Neural progenitor cell (in vitro differentiated cells): ENCODE data around the gene HOXA2. TPM values are rescaled to one million over a fixed set of nuclear protein-coding genes. Genes with fewer than 3 reads are reported as not detected.

Source experiments
- DNase-seq: peaks from one replicate; pipeline ENCODE4 v3.0.0-alpha.2; 2016; ENCODE audit warnings: low spot score
- H2AFZ ChIP-seq: fragments of 200-600 bp; sonication (generic); replicated peaks from 2 replicates; pipeline ENCODE4 v1.6.1; 2016; ENCODE audit warnings: antibody characterized with exemption
- H3F3A ChIP-seq: fragments of 200-600 bp; sonication (generic); 2 replicates; pipeline ENCODE4 v1.6.1; 2016; ENCODE audit warnings: antibody characterized with exemption, low read depth
- H3K27ac ChIP-seq: fragments of 200-600 bp; sonication (generic); 2 replicates; pipeline ENCODE4 v1.5.1; 2016; ENCODE audit warnings: mild to moderate bottlenecking
- H3K27me3 ChIP-seq: fragments of 200-600 bp; sonication (generic); 2 replicates; pipeline ENCODE4 v1.6.1; 2016; ENCODE audit warnings: mild to moderate bottlenecking, moderate library complexity
- H3K36me3 ChIP-seq: fragments of 200-600 bp; sonication (generic); 2 replicates; pipeline ENCODE4 v1.5.1; 2016
- H3K4me1 ChIP-seq: fragments of 200-600 bp; sonication (generic); 2 replicates; pipeline ENCODE4 v1.6.1; 2016; ENCODE audit warnings: mixed run types
- H3K4me2 ChIP-seq: fragments of 200-600 bp; sonication (generic); 2 replicates; pipeline ENCODE4 v1.6.1; 2016
- H3K4me3 ChIP-seq: fragments of 200-600 bp; sonication (generic); 2 replicates; pipeline ENCODE4 v1.5.1; 2016
- H3K79me2 ChIP-seq: fragments of 200-600 bp; sonication (generic); 2 replicates; pipeline ENCODE4 v1.6.1; 2016; ENCODE audit warnings: low read depth
- H3K9ac ChIP-seq: fragments of 200-600 bp; sonication (generic); 2 replicates; pipeline ENCODE4 v1.6.1; 2016
- H3K9me3 ChIP-seq: fragments of 200-600 bp; sonication (generic); 2 replicates; pipeline ENCODE4 v1.5.1; 2016; ENCODE audit warnings: low read depth
- H4K20me1 ChIP-seq: fragments of 200-600 bp; sonication (generic); 2 replicates; pipeline ENCODE4 v1.6.1; 2016; ENCODE audit warnings: low read depth
- H3K27ac Mint-ChIP-seq: 3 replicates; pipeline ENCODE4 v1.8.0; 2021; ENCODE audit warnings: mixed read lengths
- H3K27me3 Mint-ChIP-seq: 2 replicates; pipeline ENCODE4 v1.8.0; 2022; ENCODE audit warnings: low read depth, mild to moderate bottlenecking, inconsistent platforms, moderate library complexity, mixed read lengths; ENCODE audit not compliant: insufficient read depth
- H3K36me3 Mint-ChIP-seq: 3 replicates; pipeline ENCODE4 v1.8.0; 2021; ENCODE audit warnings: mixed read lengths
- H3K4me1 Mint-ChIP-seq: 3 replicates; pipeline ENCODE4 v1.8.0; 2021; ENCODE audit warnings: mixed read lengths
- H3K4me3 Mint-ChIP-seq: 3 replicates; pipeline ENCODE4 v1.8.0; 2021; ENCODE audit warnings: mild to moderate bottlenecking, moderate library complexity, mixed read lengths
- H3K9me3 Mint-ChIP-seq: 3 replicates; pipeline ENCODE4 v1.8.0; 2020; ENCODE audit warnings: mixed read lengths
- CTCF ChIP-seq: fragments of 200-600 bp; sonication (generic); IDR thresholded peaks from 2 replicates; pipeline ENCODE4 v1.5.1; 2017; ENCODE audit warnings: antibody characterized with exemption, mild to moderate bottlenecking
- EZH2 ChIP-seq: fragments of 200-600 bp; sonication (generic); IDR thresholded peaks from 2 replicates; pipeline ENCODE4 v1.6.1; 2017; ENCODE audit warnings: antibody characterized with exemption, mild to moderate bottlenecking, moderate library complexity
- EZH2phosphoT487 ChIP-seq: fragments of 200-600 bp; sonication (generic); IDR thresholded peaks from 2 replicates; pipeline ENCODE4 v1.6.1; 2017; ENCODE audit warnings: antibody characterized with exemption
- small RNA-seq: library from RNA; depleted of rRNA; stranded (forward); fragments of <200 nt; gene quantifications from one replicate; pipeline ENCODE3, GENCODE V24; 2015
- total RNA-seq: library from RNA; depleted of rRNA; stranded (reverse); fragments of >200 nt; gene quantifications from 2 replicates; pipeline ENCODE4 v1.2.3, GENCODE V29; 2015; ENCODE audit warnings: low replicate concordance

The HOXA2 gene
- total RNA-seq, 1 donor from 2014 or later = not detected

DNA sequence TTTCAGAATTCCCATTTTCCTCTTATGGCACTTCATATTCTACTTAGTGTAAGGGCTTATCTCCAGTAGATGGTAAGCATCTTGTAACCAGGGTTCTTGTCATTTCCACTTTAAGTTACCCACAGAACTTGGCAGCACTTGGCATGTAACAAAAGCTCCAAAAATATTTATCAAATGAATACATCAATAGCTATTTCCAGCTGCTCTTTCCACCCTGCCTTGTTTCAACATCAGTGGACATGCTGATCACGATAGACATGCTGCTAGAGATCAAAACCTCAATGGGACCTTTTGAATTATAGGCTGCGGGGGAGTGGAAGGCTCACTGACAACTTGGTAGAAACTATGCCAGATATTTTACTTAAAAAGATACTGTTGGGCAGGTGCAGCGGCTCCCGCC is 39.5 kb downstream of the HOXA2 start:
- Mint-ChIP-seq H3K27me3 (no peaks in the 10 kb centered on the region), H3K9me3 (no peaks in the 10 kb centered on the region), H3K4me3 (no peak overlapping the region), H3K27ac (no peak overlapping the region), H3K4me1 (no peaks in the 10 kb centered on the region), H3K36me3 (no peaks in the 10 kb centered on the region)
- Histone ChIP-seq H3K9me3 (no peaks in the 10 kb centered on the region), H3K79me2 (no peaks in the 10 kb centered on the region), H3K36me3 (no peaks in the 10 kb centered on the region), H3K4me1 (no peaks in the 10 kb centered on the region), H3K9ac (no peak overlapping the region), H4K20me1 (no peaks in the 10 kb centered on the region), H3K4me2 (no peak overlapping the region), H2AFZ (no peak overlapping the region), H3K4me3 (no peak overlapping the region), H3K27ac (no peak overlapping the region), H3K27me3 (peaks cover 12% of the 10 kb centered on the region), H3F3A (no peaks in the 10 kb centered on the region)
- no peak for DNase-seq
- TF ChIP-seq EZH2phosphoT487 = no peak
- TF ChIP-seq CTCF = no peak

DNA sequence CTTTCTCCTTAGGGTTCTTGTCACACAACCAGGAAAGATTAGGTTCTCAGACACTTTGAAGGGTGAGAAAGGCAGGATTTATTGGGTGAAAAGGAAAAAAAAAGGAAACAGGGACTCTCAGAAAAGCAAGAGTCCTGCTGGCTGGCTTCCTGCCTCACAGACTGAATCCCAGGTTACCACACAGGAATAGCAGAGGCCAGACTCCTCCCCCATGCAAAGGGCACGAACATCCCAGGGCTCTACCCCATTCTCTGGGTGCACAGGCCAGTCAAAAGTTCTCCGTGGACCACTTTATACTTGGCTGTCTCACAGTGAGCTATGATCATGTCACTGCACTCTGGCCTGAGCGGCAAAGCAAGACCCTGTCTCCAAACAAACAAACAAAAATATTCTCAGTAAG is 49.3 kb downstream of the HOXA2 start:
- no peak for DNase-seq
- no peak overlapping the region for H3K9ac ChIP-seq
- no peak for TF ChIP-seq CTCF
- no peak for TF ChIP-seq EZH2phosphoT487
- no peak for TF ChIP-seq EZH2
- H3K9me3 Mint-ChIP-seq = no peaks in the 10 kb centered on the region
- no peaks in the 10 kb centered on the region for H3K9me3 ChIP-seq
- no peak overlapping the region for H3K4me2 ChIP-seq
- no peaks in the 10 kb centered on the region for H3K4me1 ChIP-seq
- H4K20me1 ChIP-seq = no peaks in the 10 kb centered on the region
- no peaks in the 10 kb centered on the region for H3K27me3 Mint-ChIP-seq
- peak overlapping the region; percentile 41 for H2AFZ ChIP-seq
- no peaks in the 10 kb centered on the region for H3K36me3 ChIP-seq
- H3K4me3 ChIP-seq = no peak overlapping the region
- H3F3A ChIP-seq = no peaks in the 10 kb centered on the region
- H3K4me3 Mint-ChIP-seq = no peak overlapping the region
- no peaks in the 10 kb centered on the region for H3K79me2 ChIP-seq
- no peak overlapping the region for H3K27ac ChIP-seq
- peaks cover 4% of the 10 kb centered on the region for H3K4me1 Mint-ChIP-seq
- no peaks in the 10 kb centered on the region for H3K27me3 ChIP-seq
- H3K27ac Mint-ChIP-seq = no peak overlapping the region
- H3K36me3 Mint-ChIP-seq = no peaks in the 10 kb centered on the region

DNA sequence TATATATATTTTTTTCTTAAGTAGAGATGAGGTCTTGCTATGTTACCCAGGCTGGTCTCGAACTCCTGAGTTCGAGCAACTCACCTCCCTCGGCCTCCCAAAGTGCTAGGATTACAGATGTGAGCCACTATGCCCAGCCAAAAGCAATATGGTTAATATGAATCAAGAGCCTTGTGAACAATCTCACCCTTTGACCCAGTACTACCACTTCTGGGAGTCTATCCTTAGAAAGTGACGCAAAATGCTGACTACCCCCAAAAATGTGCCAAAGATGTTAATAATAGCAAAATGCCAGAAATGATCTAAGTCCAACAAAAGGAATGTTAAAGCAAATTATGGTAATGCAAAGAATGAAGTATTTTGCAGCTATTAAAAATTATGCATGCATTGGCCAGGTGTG is 51.0 kb downstream of the HOXA2 start:
- no peak overlapping the region for H3K27ac Mint-ChIP-seq
- H3K9ac ChIP-seq = no peak overlapping the region
- DNase-seq = no peak

More for the DNA sequence above, 51.0 kb downstream of the HOXA2 start:
- H3K79me2 ChIP-seq = no peaks in the 10 kb centered on the region
- no peak overlapping the region for H3K4me3 ChIP-seq
- no peaks in the 10 kb centered on the region for H3K27me3 ChIP-seq
- no peaks in the 10 kb centered on the region for H4K20me1 ChIP-seq
- no peaks in the 10 kb centered on the region for H3K27me3 Mint-ChIP-seq
- no peaks in the 10 kb centered on the region for H3F3A ChIP-seq
- no peaks in the 10 kb centered on the region for H3K36me3 Mint-ChIP-seq
- peaks cover 2% of the 10 kb centered on the region for H3K9me3 Mint-ChIP-seq
- H3K4me3 Mint-ChIP-seq = no peak overlapping the region
- H3K27ac ChIP-seq = no peak overlapping the region
- H3K36me3 ChIP-seq = no peaks in the 10 kb centered on the region
- H2AFZ ChIP-seq = no peak overlapping the region
- TF ChIP-seq EZH2phosphoT487 = no peak
- no peak for TF ChIP-seq EZH2
- no peak for TF ChIP-seq CTCF
- H3K4me2 ChIP-seq = no peak overlapping the region
- H3K9me3 ChIP-seq = no peaks in the 10 kb centered on the region
- H3K4me1 Mint-ChIP-seq = peaks cover 4% of the 10 kb centered on the region
- H3K4me1 ChIP-seq = no peaks in the 10 kb centered on the region

Small RNA genes within 50 kb of the gene (small RNA-seq; reads per million reads assigned to genes)
- not detected for gene AC004080.5
- not detected for gene RF01977

Other genes starting within 250 kb of the HOXA2 start
- 2.7 and 6.3 TPM in 2 replicates for gene SKAP2, start 238.1 kb downstream of the HOXA2 start, total RNA-seq
- gene HOXA1, start 6.7 kb downstream of the HOXA2 start, total RNA-seq = not detected in 2 replicates
- gene HOXA4, start 28.1 kb upstream of the HOXA2 start, total RNA-seq = not detected in 2 replicates
- gene HOXA5, start 41.0 kb upstream of the HOXA2 start, total RNA-seq = not detected in 2 replicates
- not detected in 2 replicates for gene HOXA6, start 45.1 kb upstream of the HOXA2 start, total RNA-seq
- gene HOXA3, start 49.9 kb upstream of the HOXA2 start, total RNA-seq = not detected in 2 replicates
- not detected in 2 replicates for gene HOXA7, start 54.0 kb upstream of the HOXA2 start, total RNA-seq
- not detected in 2 replicates for gene HOXA9, start 62.9 kb upstream of the HOXA2 start, total RNA-seq
- not detected in 2 replicates for gene HOXA10, start 71.6 kb upstream of the HOXA2 start, total RNA-seq
- gene HOXA11, start 82.5 kb upstream of the HOXA2 start, total RNA-seq = not detected in 2 replicates
- not detected in 2 replicates for gene HOXA13, start 97.4 kb upstream of the HOXA2 start, total RNA-seq
- gene EVX1, start 140.1 kb upstream of the HOXA2 start, total RNA-seq = not detected in 2 replicates